Measurements from ENCODE around the gene AURKAIP1.

DNA sequence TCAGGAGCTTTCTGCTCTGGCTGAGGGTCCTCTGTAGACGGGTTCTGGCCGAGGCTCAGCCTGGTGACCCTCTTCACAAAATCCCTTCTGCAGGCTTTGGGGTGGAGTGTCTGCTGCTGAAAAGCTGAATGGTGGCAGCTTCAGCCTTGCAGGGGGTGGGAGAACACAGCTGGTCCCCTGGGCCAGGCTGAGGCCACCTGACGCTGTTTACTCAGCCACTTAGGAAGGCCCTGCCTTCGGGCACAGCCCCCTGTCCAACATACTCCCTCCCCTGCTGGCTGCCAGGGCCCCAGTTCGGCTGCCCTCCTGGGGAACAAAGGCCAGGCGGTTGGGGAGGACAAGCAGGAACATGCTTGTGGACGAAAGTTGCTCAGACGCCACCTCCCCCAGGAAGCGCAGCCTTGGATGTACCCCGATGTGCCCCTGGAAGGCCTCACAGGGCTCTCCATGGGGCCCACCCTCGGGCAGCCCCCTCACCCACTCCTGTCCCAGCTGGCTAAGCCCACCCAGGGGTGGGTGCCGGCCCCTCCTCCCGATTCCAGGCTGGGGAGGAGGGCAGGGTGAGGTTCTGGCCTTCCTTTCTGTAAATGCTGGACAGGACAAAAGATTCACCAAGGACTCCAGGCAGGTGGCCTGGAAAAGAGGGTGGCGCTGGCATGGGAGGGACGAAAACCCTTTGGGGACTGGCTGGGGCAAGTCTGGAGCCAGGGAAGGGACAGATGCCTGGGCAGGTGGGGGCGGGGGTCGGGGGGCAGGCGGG is 46.3 kb upstream of the AURKAIP1 start, which contains the start of gene ANKRD65:
- no peak for TF ChIP-seq EZH2phosphoT487 (IDR thresholded peaks at IDR 0.05; ENCODE audit: low read depth)
- TF ChIP-seq, protein P1, sequence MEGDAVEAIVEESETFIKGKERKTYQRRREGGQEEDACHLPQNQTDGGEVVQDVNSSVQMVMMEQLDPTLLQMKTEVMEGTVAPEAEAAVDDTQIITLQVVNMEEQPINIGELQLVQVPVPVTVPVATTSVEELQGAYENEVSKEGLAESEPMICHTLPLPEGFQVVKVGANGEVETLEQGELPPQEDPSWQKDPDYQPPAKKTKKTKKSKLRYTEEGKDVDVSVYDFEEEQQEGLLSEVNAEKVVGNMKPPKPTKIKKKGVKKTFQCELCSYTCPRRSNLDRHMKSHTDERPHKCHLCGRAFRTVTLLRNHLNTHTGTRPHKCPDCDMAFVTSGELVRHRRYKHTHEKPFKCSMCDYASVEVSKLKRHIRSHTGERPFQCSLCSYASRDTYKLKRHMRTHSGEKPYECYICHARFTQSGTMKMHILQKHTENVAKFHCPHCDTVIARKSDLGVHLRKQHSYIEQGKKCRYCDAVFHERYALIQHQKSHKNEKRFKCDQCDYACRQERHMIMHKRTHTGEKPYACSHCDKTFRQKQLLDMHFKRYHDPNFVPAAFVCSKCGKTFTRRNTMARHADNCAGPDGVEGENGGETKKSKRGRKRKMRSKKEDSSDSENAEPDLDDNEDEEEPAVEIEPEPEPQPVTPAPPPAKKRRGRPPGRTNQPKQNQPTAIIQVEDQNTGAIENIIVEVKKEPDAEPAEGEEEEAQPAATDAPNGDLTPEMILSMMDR (IDR thresholded peaks at IDR 0.05; ENCODE audit: low read depth, low read length): no peak

Measured in OCI-LY3 (cell line).